ENCODE measurements around the gene TYRP1.

- TF ChIP-seq, protein P1, sequence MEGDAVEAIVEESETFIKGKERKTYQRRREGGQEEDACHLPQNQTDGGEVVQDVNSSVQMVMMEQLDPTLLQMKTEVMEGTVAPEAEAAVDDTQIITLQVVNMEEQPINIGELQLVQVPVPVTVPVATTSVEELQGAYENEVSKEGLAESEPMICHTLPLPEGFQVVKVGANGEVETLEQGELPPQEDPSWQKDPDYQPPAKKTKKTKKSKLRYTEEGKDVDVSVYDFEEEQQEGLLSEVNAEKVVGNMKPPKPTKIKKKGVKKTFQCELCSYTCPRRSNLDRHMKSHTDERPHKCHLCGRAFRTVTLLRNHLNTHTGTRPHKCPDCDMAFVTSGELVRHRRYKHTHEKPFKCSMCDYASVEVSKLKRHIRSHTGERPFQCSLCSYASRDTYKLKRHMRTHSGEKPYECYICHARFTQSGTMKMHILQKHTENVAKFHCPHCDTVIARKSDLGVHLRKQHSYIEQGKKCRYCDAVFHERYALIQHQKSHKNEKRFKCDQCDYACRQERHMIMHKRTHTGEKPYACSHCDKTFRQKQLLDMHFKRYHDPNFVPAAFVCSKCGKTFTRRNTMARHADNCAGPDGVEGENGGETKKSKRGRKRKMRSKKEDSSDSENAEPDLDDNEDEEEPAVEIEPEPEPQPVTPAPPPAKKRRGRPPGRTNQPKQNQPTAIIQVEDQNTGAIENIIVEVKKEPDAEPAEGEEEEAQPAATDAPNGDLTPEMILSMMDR (IDR thresholded peaks at IDR 0.05): no peak
- no peak for TF ChIP-seq POLR2A (IDR thresholded peaks at IDR 0.05)
These were observed 11.6 kb upstream of the TYRP1 start for GRCh38 chr9:12681620-12682019.
